AG09309 (cell line): ENCODE results near the gene OPALIN.

Source experiments
- DNase-seq: peaks from one replicate; pipeline ENCODE4 v3.0.0-alpha.2; 2010; ENCODE audit warnings: low read depth
- H3K4me3 ChIP-seq: 2 replicates; pipeline ENCODE4 v1.5.1; 2011; ENCODE audit warnings: mild to moderate bottlenecking, low read depth, low read length, moderate library complexity; ENCODE audit not compliant: control insufficient read depth
- CTCF ChIP-seq: IDR thresholded peaks from 2 replicates; pipeline ENCODE4 v1.5.1; 2011; ENCODE audit warnings: mild to moderate bottlenecking, low read depth, low read length, inconsistent platforms; ENCODE audit not compliant: insufficient read depth, control insufficient read depth; ENCODE audit errors: missing control alignments

Gene OPALIN

GRCh38 chr10:96374985-96375830 is 16.4 kb upstream of the OPALIN start:
- peak; percentile 99 for TF ChIP-seq CTCF
- H3K4me3 ChIP-seq, result peak overlapping the region; percentile 49
- DNase-seq, result peak; percentile 49

GRCh38 chr10:96374639-96374984 is 15.8 kb upstream of the OPALIN start:
- no peak for DNase-seq
- no peak overlapping the region; the same call in 1 of the 2 replicates for H3K4me3 ChIP-seq

GRCh38 chr10:96374004-96374403 is 15.2 kb upstream of the OPALIN start:
- no peak for DNase-seq
- TF ChIP-seq CTCF, result no peak

More at GRCh38 chr10:96374639-96374984, 15.8 kb upstream of the OPALIN start:
- no peak for TF ChIP-seq CTCF

GRCh38 chr10:96371356-96371755 is 12.6 kb upstream of the OPALIN start:
- no peak for TF ChIP-seq CTCF
- no peak for DNase-seq
- no peak overlapping the region for H3K4me3 ChIP-seq

More at GRCh38 chr10:96374004-96374403, 15.2 kb upstream of the OPALIN start:
- no peak overlapping the region for H3K4me3 ChIP-seq

- H3K4me3 ChIP-seq, result no peak overlapping the region
- no peak for DNase-seq
- TF ChIP-seq CTCF, result peak; percentile 83
These were observed 11.9 kb upstream of the OPALIN start for GRCh38 chr10:96370584-96371157.

- no peak overlapping the region for H3K4me3 ChIP-seq
- no peak for DNase-seq
- no peak for TF ChIP-seq CTCF
These were observed 11.2 kb upstream of the OPALIN start for GRCh38 chr10:96369890-96370583.
